Calu3 (cell line): ENCODE measurements around the gene KRTAP10-1. TPM values are rescaled to one million over a fixed set of nuclear protein-coding genes. Genes with fewer than 3 reads are reported as not detected.

Experiments
- Bru-seq: library from RNA; stranded (reverse); fragments of 400-500 nt; gene quantifications from one replicate; lab custom pipeline; 2021; lab: Mats Ljungman, UMichigan
- BruChase-seq, 2 experiments: library from RNA; stranded (reverse); fragments of 400-500 nt; gene quantifications; one replicate each; lab custom pipeline; 2021; lab: Mats Ljungman, UMichigan
- BruUV-seq: library from RNA; stranded (reverse); fragments of 400-500 nt; replicated peaks from 2 replicates; lab custom pipeline; 2021; lab: Mats Ljungman, UMichigan
- CTCF ChIA-PET: fragments of 300-600 bp; sonication (Branson Sonifier 250); formaldehyde crosslinking; loops from one replicate; lab custom pipeline; 2022; ENCODE audit warnings: antibody characterized with exemption; lab: Charles Lee
- DNase-seq: peaks from one replicate; pipeline ENCODE4 v3.0.0; 2022
- H3K27ac Mint-ChIP-seq: one replicate; pipeline ENCODE4 v1.8.0; 2022; ENCODE audit warnings: mixed read lengths; ENCODE audit not compliant: unreplicated experiment
- H3K27me3 Mint-ChIP-seq: one replicate; pipeline ENCODE4 v1.8.0; 2022; ENCODE audit warnings: mixed read lengths; ENCODE audit not compliant: unreplicated experiment
- H3K36me3 Mint-ChIP-seq: one replicate; pipeline ENCODE4 v1.8.0; 2022; ENCODE audit warnings: mild to moderate bottlenecking, moderate library complexity, mixed read lengths; ENCODE audit not compliant: insufficient read depth, unreplicated experiment
- H3K4me1 Mint-ChIP-seq: one replicate; pipeline ENCODE4 v1.8.0; 2022; ENCODE audit warnings: mild to moderate bottlenecking, low read depth, mixed read lengths; ENCODE audit not compliant: unreplicated experiment
- H3K4me3 Mint-ChIP-seq: one replicate; pipeline ENCODE4 v1.8.0; 2022; ENCODE audit warnings: mild to moderate bottlenecking, low read depth, moderate library complexity, mixed read lengths; ENCODE audit not compliant: unreplicated experiment
- H3K9me3 Mint-ChIP-seq: one replicate; pipeline ENCODE4 v1.8.0; 2022; ENCODE audit warnings: low read depth, mixed read lengths; ENCODE audit not compliant: unreplicated experiment
- CTCF ChIP-seq: fragments of 200-600 bp; IDR thresholded peaks from one replicate; pipeline ENCODE4 v1.8.0; 2022; ENCODE audit warnings: antibody characterized with exemption; ENCODE audit not compliant: unreplicated experiment
- intact Hi-C: fragments of 100-400 bp; cut with micrococcal nuclease; formaldehyde crosslinking; loops from one replicate; pipeline ENCODE4 v1.10.0; 2022; ENCODE audit not compliant: unreplicated experiment
- long read RNA-seq: library from polyadenylated mRNA; stranded (forward); transcript quantifications from one replicate; pipeline ENCODE4 v2.0.0, GENCODE V29; 2022
- total RNA-seq: library from RNA; stranded (reverse); gene quantifications from 2 replicates; pipeline ENCODE4 v1.2.3, GENCODE V29; 2022

Gene KRTAP10-1
- total RNA-seq = not detected in 2 replicates
- Bru-seq, nascent RNA = not detected
- BruChase-seq, experiment 1, labeled RNA remaining after a 6-hour chase = not detected
- not detected for BruChase-seq, experiment 2, labeled RNA remaining after a 2-hour chase
- long read RNA-seq = 0 reads

GRCh38 chr21:44539991-44540666 is at the start of gene KRTAP10-1:
Gene KRTAP10-1 (minus strand): TSS chr21:44540195. CDS start chr21:44540150, 45 bp downstream.
- H3K27ac Mint-ChIP-seq = no peak within 1 kb of the TSS
- H3K4me1 Mint-ChIP-seq = no peaks in the 10 kb centered on the region
- intact Hi-C loops = no loop called here
- H3K4me3 Mint-ChIP-seq = no peak within 1 kb of the TSS
- no peaks in the 10 kb centered on the region for H3K9me3 Mint-ChIP-seq
- CTCF ChIA-PET = no interaction called here
- H3K27me3 Mint-ChIP-seq = peaks cover 2% of the 10 kb centered on the region
- no peaks in the 10 kb centered on the region for H3K36me3 Mint-ChIP-seq
- BruUV-seq = no TSS peak
- no peak for TF ChIP-seq CTCF
- DNase-seq = no peak

GRCh38 chr21:44589094-44589493 is 49.1 kb upstream of the KRTAP10-1 start:
- CTCF ChIA-PET = no interaction called here
- DNase-seq = no peak
- peaks cover 5% of the 10 kb centered on the region for H3K36me3 Mint-ChIP-seq
- no peak overlapping the region for H3K27ac Mint-ChIP-seq
- intact Hi-C loops = no loop called here
- TF ChIP-seq CTCF = no peak
- no peaks in the 10 kb centered on the region for H3K9me3 Mint-ChIP-seq
- H3K27me3 Mint-ChIP-seq = peaks cover 82% of the 10 kb centered on the region
- no TSS peak for BruUV-seq
- H3K4me1 Mint-ChIP-seq = no peaks in the 10 kb centered on the region
- no peak overlapping the region for H3K4me3 Mint-ChIP-seq

- Mint-ChIP-seq H3K9me3 (peaks cover 11% of the 10 kb centered on the region), H3K4me1 (no peaks in the 10 kb centered on the region), H3K36me3 (no peaks in the 10 kb centered on the region), H3K4me3 (no peak overlapping the region), H3K27ac (no peak overlapping the region), H3K27me3 (peaks cover 83% of the 10 kb centered on the region)
- intact Hi-C loops = no loop called here
- DNase-seq = no peak
- no peak for TF ChIP-seq CTCF
- CTCF ChIA-PET = no interaction called here
- BruUV-seq = no TSS peak
Observed at GRCh38 chr21:44585892-44586291, 45.9 kb upstream of the KRTAP10-1 start.

GRCh38 chr21:44583800-44584147 is 43.8 kb upstream of the KRTAP10-1 start:
- intact Hi-C loops = no loop called here
- H3K27ac Mint-ChIP-seq = no peak overlapping the region
- DNase-seq = no peak
- CTCF ChIA-PET = no interaction called here
- H3K27me3 Mint-ChIP-seq = peaks cover 85% of the 10 kb centered on the region
- no peaks in the 10 kb centered on the region for H3K36me3 Mint-ChIP-seq
- H3K9me3 Mint-ChIP-seq = peaks cover 11% of the 10 kb centered on the region
- no peak overlapping the region for H3K4me3 Mint-ChIP-seq
- no TSS peak for BruUV-seq
- TF ChIP-seq CTCF = no peak
- peaks cover 8% of the 10 kb centered on the region for H3K4me1 Mint-ChIP-seq
